PC-9 (cell line): ENCODE data around the gene GJC2.

Experiments used
- EZH2 ChIP-seq: fragments of 200-600 bp; sonication (generic); IDR thresholded peaks from 2 replicates; pipeline ENCODE4 v1.8.0; 2017; ENCODE audit warnings: antibody characterized with exemption, low read depth
- TF ChIP-seq, protein P1 (sequence below): fragments of 200-600 bp; sonication (generic); conservative IDR thresholded peaks from 2 replicates; pipeline ENCODE4 v1.6.1; 2017; ENCODE audit warnings: mixed run types, antibody characterized with exemption, mild to moderate bottlenecking, moderate library complexity

GRCh38 chr1:228194921-228195812 is 45.4 kb downstream of the GJC2 start:
- TF ChIP-seq, protein P1, sequence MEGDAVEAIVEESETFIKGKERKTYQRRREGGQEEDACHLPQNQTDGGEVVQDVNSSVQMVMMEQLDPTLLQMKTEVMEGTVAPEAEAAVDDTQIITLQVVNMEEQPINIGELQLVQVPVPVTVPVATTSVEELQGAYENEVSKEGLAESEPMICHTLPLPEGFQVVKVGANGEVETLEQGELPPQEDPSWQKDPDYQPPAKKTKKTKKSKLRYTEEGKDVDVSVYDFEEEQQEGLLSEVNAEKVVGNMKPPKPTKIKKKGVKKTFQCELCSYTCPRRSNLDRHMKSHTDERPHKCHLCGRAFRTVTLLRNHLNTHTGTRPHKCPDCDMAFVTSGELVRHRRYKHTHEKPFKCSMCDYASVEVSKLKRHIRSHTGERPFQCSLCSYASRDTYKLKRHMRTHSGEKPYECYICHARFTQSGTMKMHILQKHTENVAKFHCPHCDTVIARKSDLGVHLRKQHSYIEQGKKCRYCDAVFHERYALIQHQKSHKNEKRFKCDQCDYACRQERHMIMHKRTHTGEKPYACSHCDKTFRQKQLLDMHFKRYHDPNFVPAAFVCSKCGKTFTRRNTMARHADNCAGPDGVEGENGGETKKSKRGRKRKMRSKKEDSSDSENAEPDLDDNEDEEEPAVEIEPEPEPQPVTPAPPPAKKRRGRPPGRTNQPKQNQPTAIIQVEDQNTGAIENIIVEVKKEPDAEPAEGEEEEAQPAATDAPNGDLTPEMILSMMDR, result no peak
- no peak for TF ChIP-seq EZH2
